ENCODE data around the gene LUZP1.

DNA sequence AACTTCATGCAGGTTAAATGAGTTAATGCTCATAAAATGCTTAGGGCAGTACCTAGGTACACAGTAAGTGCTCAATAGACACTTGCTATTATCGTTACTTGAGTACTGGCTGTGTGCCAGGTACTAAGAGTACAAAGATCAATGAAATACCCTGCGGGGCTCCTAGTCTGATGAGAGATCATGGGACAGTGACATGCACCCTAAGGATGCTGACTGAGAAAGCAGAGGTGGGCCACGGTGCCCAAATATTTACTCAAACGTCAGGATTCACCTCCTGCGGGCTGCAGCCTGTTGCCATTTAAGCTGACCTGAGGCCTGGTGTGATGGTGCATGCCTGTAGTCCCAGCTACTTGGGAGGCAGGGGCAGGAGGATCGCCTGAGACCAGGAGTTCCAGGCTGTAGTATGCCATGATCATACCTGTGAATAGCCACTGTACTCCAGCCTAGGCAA lies 19.8 kb upstream of the LUZP1 start:
- TF ChIP-seq, protein P1, sequence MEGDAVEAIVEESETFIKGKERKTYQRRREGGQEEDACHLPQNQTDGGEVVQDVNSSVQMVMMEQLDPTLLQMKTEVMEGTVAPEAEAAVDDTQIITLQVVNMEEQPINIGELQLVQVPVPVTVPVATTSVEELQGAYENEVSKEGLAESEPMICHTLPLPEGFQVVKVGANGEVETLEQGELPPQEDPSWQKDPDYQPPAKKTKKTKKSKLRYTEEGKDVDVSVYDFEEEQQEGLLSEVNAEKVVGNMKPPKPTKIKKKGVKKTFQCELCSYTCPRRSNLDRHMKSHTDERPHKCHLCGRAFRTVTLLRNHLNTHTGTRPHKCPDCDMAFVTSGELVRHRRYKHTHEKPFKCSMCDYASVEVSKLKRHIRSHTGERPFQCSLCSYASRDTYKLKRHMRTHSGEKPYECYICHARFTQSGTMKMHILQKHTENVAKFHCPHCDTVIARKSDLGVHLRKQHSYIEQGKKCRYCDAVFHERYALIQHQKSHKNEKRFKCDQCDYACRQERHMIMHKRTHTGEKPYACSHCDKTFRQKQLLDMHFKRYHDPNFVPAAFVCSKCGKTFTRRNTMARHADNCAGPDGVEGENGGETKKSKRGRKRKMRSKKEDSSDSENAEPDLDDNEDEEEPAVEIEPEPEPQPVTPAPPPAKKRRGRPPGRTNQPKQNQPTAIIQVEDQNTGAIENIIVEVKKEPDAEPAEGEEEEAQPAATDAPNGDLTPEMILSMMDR (conservative IDR thresholded peaks at IDR 0.05 in 1 of 2, IDR thresholded peaks at IDR 0.05 in 1 of 2; ENCODE audit: low read depth in 1 of 2, low read length in 2 of 2), result no peak
- no peak for TF ChIP-seq EZH2 (IDR thresholded peaks at IDR 0.05; ENCODE audit: low read length, missing control alignments)

Measured in fibroblast of lung (primary cell).